Stimulated activated CD4-positive, alpha-beta T cell treated with anti-CD3 and anti-CD28 coated beads, Interleukin-4, amount 100 ng/mL, for 48 hours (primary cell): ENCODE measurements around the gene UNC119.

ENCODE experiments used
- DNase-seq, 2 donors: peaks; one replicate each; pipeline ENCODE4 v3.0.0-alpha.2; 2020; ENCODE audit warnings: low read depth in 2 of 2

Gene UNC119

GRCh38 chr17:28499364-28499664 lies 53.1 kb downstream of the UNC119 start:
- no peak for DNase-seq

- no peak for DNase-seq
Observed at GRCh38 chr17:28498652-28499363, 53.6 kb downstream of the UNC119 start.

- no peak for DNase-seq
Observed at GRCh38 chr17:28497931-28498330, 54.5 kb downstream of the UNC119 start.
